H1 (cell line): ENCODE data around the gene TMEM164. TPM values are rescaled to one million over a fixed set of nuclear protein-coding genes. Genes with fewer than 3 reads are reported as not detected.

ENCODE experiments used
- CTCF ChIA-PET: fragments of 300-600 bp; sonication (Branson Sonifier 250); formaldehyde crosslinking; loops from one replicate; lab custom pipeline; 2021; ENCODE audit not compliant: partially characterized antibody; lab: Charles Lee
- POLR2A ChIA-PET: fragments of 300-600 bp; sonication (Branson Sonifier 250); formaldehyde crosslinking; loops from one replicate; lab custom pipeline; 2021; ENCODE audit warnings: inconsistent platforms; ENCODE audit not compliant: partially characterized antibody; lab: Charles Lee
- DNase-seq, 2 experiments: peaks; one replicate each; pipeline versions ENCODE4 v3.0.0 to v3.0.0-alpha.2; 2010 to 2022; ENCODE audit warnings: low spot score in 2 of 2, low read depth in 1 of 2, mixed read lengths in 1 of 2
- FAIRE-seq: peaks from 2 replicates; lab custom pipeline; 2011; peaks lifted over from hg19 to GRCh38; lab: Jason Lieb, UNC
- H2AFZ ChIP-seq: 2 replicates; pipeline ENCODE4 v1.8.1; 2012; ENCODE audit warnings: low read length, inconsistent platforms
- H2AK5ac ChIP-seq: 2 replicates; pipeline ENCODE4 v1.6.1; 2013; ENCODE audit warnings: low read depth, low read length
- H2BK120ac ChIP-seq: replicated peaks from 2 replicates; pipeline ENCODE3; 2013; ENCODE audit warnings: low read depth, low read length, inconsistent platforms
- H2BK12ac ChIP-seq: 2 replicates; pipeline ENCODE4 v1.6.1; 2013; ENCODE audit warnings: low read depth, low read length
- H2BK15ac ChIP-seq: 2 replicates; pipeline ENCODE4 v1.6.1; 2013; ENCODE audit warnings: low read length
- H2BK20ac ChIP-seq: 2 replicates; pipeline ENCODE4 v1.6.1; 2013; ENCODE audit warnings: low read length
- H2BK5ac ChIP-seq: 2 replicates; pipeline ENCODE4 v1.6.1; 2013; ENCODE audit warnings: low read depth, low read length
- H3K14ac ChIP-seq: 2 replicates; pipeline ENCODE4 v1.6.1; 2013; ENCODE audit warnings: inconsistent platforms; ENCODE audit not compliant: insufficient read length
- H3K18ac ChIP-seq: 2 replicates; pipeline ENCODE4 v1.6.1; 2013; ENCODE audit warnings: low read length; ENCODE audit errors: extremely low read depth
- H3K23ac ChIP-seq: 2 replicates; pipeline ENCODE4 v1.6.1; 2013; ENCODE audit warnings: inconsistent platforms; ENCODE audit not compliant: insufficient read length
- H3K23me2 ChIP-seq: 2 replicates; pipeline ENCODE4 v1.6.1; 2013; ENCODE audit warnings: low read depth, low read length
- H3K27ac ChIP-seq: 2 replicates; pipeline ENCODE4 v1.6.1; 2011; ENCODE audit warnings: low read depth, low read length, inconsistent platforms
- H3K27me3 ChIP-seq, 4 experiments: replicated peaks in 1 of 4; 1 replicate in 1 of 4; 2 replicates in 3 of 4; pipeline versions ENCODE4 v1.6.1 to v1.8.1; 2011 to 2013; ENCODE audit warnings: low read length in 3 of 4, mild to moderate bottlenecking in 3 of 4, inconsistent platforms in 2 of 4, mixed read lengths in 2 of 4, moderate library complexity in 1 of 4; ENCODE audit not compliant: control insufficient read depth in 3 of 4, insufficient read depth in 3 of 4; ENCODE audit errors: extremely low read depth in 1 of 4
- H3K36me3 ChIP-seq, 4 experiments: 2 replicates each; pipeline versions ENCODE4 v1.6.1 to v1.8.1; 2011 to 2013; ENCODE audit warnings: mild to moderate bottlenecking in 4 of 4, low read length in 3 of 4, moderate library complexity in 2 of 4, control low read depth in 1 of 4, inconsistent platforms in 1 of 4; ENCODE audit not compliant: insufficient read depth in 4 of 4, control insufficient read depth in 2 of 4
- H3K4ac ChIP-seq: replicated peaks from 2 replicates; pipeline ENCODE3; 2013; ENCODE audit warnings: low read length, low read depth, mixed read lengths, inconsistent platforms; ENCODE audit not compliant: insufficient read length
- H3K4me1 ChIP-seq, 4 experiments: replicated peaks in 1 of 4; 1 replicate in 1 of 4; 2 replicates in 3 of 4; pipeline versions ENCODE4 v1.6.1 to v1.8.1; 2011 to 2013; ENCODE audit warnings: low read length in 3 of 4, inconsistent platforms in 2 of 4, mixed read lengths in 1 of 4; ENCODE audit not compliant: insufficient read depth in 4 of 4, control insufficient read depth in 3 of 4
- H3K4me2 ChIP-seq, 2 experiments: 2 replicates each; pipeline versions ENCODE4 v1.6.1 to v1.8.1; 2011 to 2013; ENCODE audit warnings: low read depth in 2 of 2, low read length in 2 of 2, control low read depth in 1 of 2, inconsistent platforms in 1 of 2, mild to moderate bottlenecking in 1 of 2; ENCODE audit not compliant: insufficient read depth in 1 of 2
- H3K4me3 ChIP-seq, 4 experiments: fragments of 200-600, 300-600 bp in 1 of 4; sonication (generic), shearing (Covaris generic), sonication (Bioruptor Twin) in 1 of 4; 2 replicates each; pipeline versions ENCODE4 v1.5.1 to v1.8.1; 2011 to 2016; ENCODE audit warnings: low read length in 4 of 4, low read depth in 3 of 4, control low read depth in 2 of 4, inconsistent platforms in 2 of 4, mild to moderate bottlenecking in 2 of 4, mixed read lengths in 1 of 4, moderate library complexity in 1 of 4; ENCODE audit not compliant: insufficient read depth in 2 of 4; ENCODE audit errors: extremely low read depth in 1 of 4
- H3K56ac ChIP-seq: replicated peaks from 2 replicates; pipeline ENCODE3; 2013; ENCODE audit warnings: low read depth, mild to moderate bottlenecking, mixed read lengths, low read length, inconsistent platforms; ENCODE audit not compliant: insufficient read length
- H3K79me1 ChIP-seq: 2 replicates; pipeline ENCODE4 v1.6.1; 2013; ENCODE audit warnings: low read depth, low read length, control low read depth
- H3K79me2 ChIP-seq, 2 experiments: 2 replicates each; pipeline versions ENCODE4 v1.6.1 to v1.8.1; 2012 to 2013; ENCODE audit warnings: low read length in 2 of 2, mild to moderate bottlenecking in 2 of 2, inconsistent platforms in 1 of 2; ENCODE audit not compliant: insufficient read depth in 2 of 2, control insufficient read depth in 1 of 2
- H3K9ac ChIP-seq, 4 experiments: replicated peaks in 1 of 4; 1 replicate in 1 of 4; 2 replicates in 3 of 4; pipeline versions ENCODE4 v1.6.1 to v1.8.1; 2011 to 2013; ENCODE audit warnings: low read depth in 3 of 4, low read length in 3 of 4, control low read depth in 2 of 4, mild to moderate bottlenecking in 2 of 4, moderate library complexity in 2 of 4, inconsistent platforms in 1 of 4; ENCODE audit errors: extremely low read depth in 1 of 4
- H3K9me3 ChIP-seq, 2 experiments: 2 replicates each; pipeline versions ENCODE4 v1.6.1 to v1.8.1; 2012 to 2013; ENCODE audit warnings: mild to moderate bottlenecking in 2 of 2, moderate library complexity in 2 of 2, control low read depth in 1 of 2, inconsistent platforms in 1 of 2, low read depth in 1 of 2, low read length in 1 of 2, mixed read lengths in 1 of 2; ENCODE audit not compliant: insufficient read depth in 2 of 2
- H4K20me1 ChIP-seq, 2 experiments: replicated peaks in 1 of 2; 2 replicates each; pipeline versions ENCODE3 to v1.8.1; 2011 to 2013; ENCODE audit warnings: inconsistent platforms in 2 of 2, low read length in 2 of 2, mild to moderate bottlenecking in 1 of 2; ENCODE audit not compliant: insufficient read depth in 2 of 2, control insufficient read depth in 1 of 2
- H4K5ac ChIP-seq: 2 replicates; pipeline ENCODE4 v1.6.1; 2013; ENCODE audit warnings: low read length, low read depth, mixed read lengths, inconsistent platforms; ENCODE audit not compliant: insufficient read length
- H4K8ac ChIP-seq: 2 replicates; pipeline ENCODE4 v1.8.0; 2013; ENCODE audit warnings: mild to moderate bottlenecking, moderate library complexity, low read length, inconsistent platforms; ENCODE audit not compliant: insufficient read depth; ENCODE audit errors: extremely low read depth
- H4K91ac ChIP-seq: replicated peaks from 2 replicates; pipeline ENCODE3; 2013; ENCODE audit warnings: low read length, mixed read lengths, inconsistent platforms; ENCODE audit not compliant: insufficient read length
- ATF3 ChIP-seq: IDR thresholded peaks from 2 replicates; pipeline ENCODE4 v1.6.1; 2011; ENCODE audit warnings: low read depth, mild to moderate bottlenecking, low read length; ENCODE audit not compliant: insufficient read depth
- CEBPB ChIP-seq: IDR thresholded peaks from 2 replicates; pipeline ENCODE4 v1.6.1; 2012; ENCODE audit warnings: low read depth, low read length
- EZH2 ChIP-seq: fragments of 200-600 bp; sonication (generic); IDR thresholded peaks from 2 replicates; pipeline ENCODE4 v1.7.1; 2012; ENCODE audit warnings: low read depth, mild to moderate bottlenecking, moderate library complexity, low read length, inconsistent platforms; ENCODE audit not compliant: severe bottlenecking
- JUN ChIP-seq: IDR thresholded peaks from 2 replicates; pipeline ENCODE4 v1.6.1; 2011; ENCODE audit warnings: low read depth, mild to moderate bottlenecking, improper control_type of control experiment, low read length
- KDM1A ChIP-seq: fragments of 200-600, 300-600 bp; sonication (generic); IDR thresholded peaks from 2 replicates; pipeline ENCODE4 v1.7.1; 2016; ENCODE audit warnings: mild to moderate bottlenecking, low read length, borderline replicate concordance
- PHF8 ChIP-seq: fragments of 200-600 bp; sonication (generic); conservative IDR thresholded peaks from 2 replicates; pipeline ENCODE4 v1.7.1; 2012; ENCODE audit warnings: low read depth, mild to moderate bottlenecking, inconsistent platforms, low read length, moderate library complexity
- RBBP5 ChIP-seq: IDR thresholded peaks from 2 replicates; pipeline ENCODE4 v1.7.1; 2012; ENCODE audit warnings: low read depth, mild to moderate bottlenecking, inconsistent platforms, low read length, moderate library complexity, borderline replicate concordance
- RNF2 ChIP-seq: fragments of 200-900, 300-1000 bp; sonication (generic); IDR thresholded peaks from 2 replicates; pipeline ENCODE4 v1.7.1; 2016; ENCODE audit warnings: borderline replicate concordance, low read depth, mild to moderate bottlenecking, antibody characterized with exemption, low read length; ENCODE audit not compliant: poor library complexity, severe bottlenecking; ENCODE audit errors: missing control alignments
- SUZ12 ChIP-seq: fragments of 200-600 bp; sonication (generic); IDR thresholded peaks from 2 replicates; pipeline ENCODE4 v1.6.1; 2012; ENCODE audit warnings: mild to moderate bottlenecking, inconsistent platforms, low read length, moderate library complexity, mixed read lengths
- USF2 ChIP-seq: IDR thresholded peaks from 2 replicates; pipeline ENCODE4 v1.6.1; 2011; ENCODE audit warnings: low read length, improper control_type of control experiment
- WGBS, 2 experiments: shearing (Covaris generic) in 1 of 2; methylation state at CpG; one replicate each; pipeline versions ENCODE4 v1.1.6 to v1.1.7; 2013 to 2015; ENCODE audit warnings: low lambda C conversion rate in 2 of 2, mixed read lengths in 2 of 2, inconsistent platforms in 1 of 2, low coverage in 1 of 2, missing lambda C conversion rate in 1 of 2; ENCODE audit not compliant: insufficient replicate concordance in 2 of 2, insufficient coverage in 1 of 2, insufficient read length in 1 of 2; ENCODE audit errors: extremely low coverage in 1 of 2, missing lambda C conversion rate in 1 of 2; 5-methylcytosine and 5-hydroxymethylcytosine counted together
- polyA plus RNA-seq, 7 experiments: library from polyadenylated mRNA; depleted of rRNA in 3 of 7; stranded (reverse) in 5 of 7; unstranded in 2 of 7; fragments of >200 nt in 5 of 7; fragments of 200-250 nt in 2 of 7; gene quantifications; 1 replicate in 5 of 7; 2 replicates in 1 of 7; 4 replicates in 1 of 7; pipeline versions ENCODE4 v1.2.1 to v1.2.3, GENCODE V29; 2011 to 2013; ENCODE audit warnings: missing spikeins in 2 of 7, mixed read lengths in 2 of 7
- total RNA-seq: library from RNA; stranded (reverse); fragmentation: NEBNext Ultra II Directional; extraction: Animal tissue kit (Norgen Biotek cat#: 25700); gene quantifications from 2 replicates; pipeline ENCODE4 v1.2.1, GENCODE V29; 2021

TMEM164 gene
- total and polyA plus RNA-seq, 2 of the 8 experiments (the other 6 are each of a cell fraction or from before 2014, with no cell fraction given): 7.3 to 14.8 TPM

GRCh38 chrX:110219920-110220319 is 217.0 kb downstream of the TMEM164 start:
- Histone ChIP-seq H2BK15ac (no peak overlapping the region), H3K23ac (no peak overlapping the region), H3K36me3 (no peaks in the 10 kb centered on the region; a peak in 1 of 8 replicates), H3K79me2 (no peaks in the 10 kb centered on the region), H3K27me3 (no peaks in the 10 kb centered on the region), H3K4me1 (no peaks in the 10 kb centered on the region), H3K4me3 (no peak overlapping the region), H4K20me1 (no peaks in the 10 kb centered on the region), H4K91ac (no peak overlapping the region), H2BK120ac (no peak overlapping the region), H3K9ac (no peak overlapping the region), H4K8ac (no peak overlapping the region), H3K27ac (no peak overlapping the region), H2BK5ac (no peak overlapping the region), H3K18ac (no peak overlapping the region), H3K23me2 (no peaks in the 10 kb centered on the region), H3K4me2 (no peak overlapping the region), H3K9me3 (no peaks in the 10 kb centered on the region), H2BK12ac (no peak overlapping the region), H3K56ac (no peak overlapping the region), H2AK5ac (no peak overlapping the region), H3K4ac (no peak overlapping the region), H3K79me1 (no peaks in the 10 kb centered on the region), H4K5ac (no peak overlapping the region), H3K14ac (no peak overlapping the region), H2AFZ (no peak overlapping the region), H2BK20ac (no peak overlapping the region)
- ChIA-PET CTCF (no interaction called here), POLR2A (no interaction called here)
- DNase-seq (no peak), FAIRE-seq (no peak)
- 81% methylated on average over 1 of the region's 1 CpG; no CpG with 5 or more reads in 1 of the 2 experiments for WGBS, 2 experiments
- no peak for TF ChIP-seq USF2
- TF ChIP-seq KDM1A: no peak
- TF ChIP-seq PHF8: no peak
- TF ChIP-seq EZH2: no peak
- TF ChIP-seq SUZ12: no peak
- TF ChIP-seq RNF2: no peak
- no peak for TF ChIP-seq JUN
- TF ChIP-seq ATF3: no peak
- TF ChIP-seq RBBP5: no peak
- no peak for TF ChIP-seq CEBPB
